Measurements from ENCODE around the gene GPC4.

Gene GPC4

GRCh38 chrX:133375615-133376340 lies 39.5 kb downstream of the GPC4 start:
- H3K9me3 ChIP-seq (ENCODE audit: insufficient read depth, low read length): no peaks in the 10 kb centered on the region
- no peaks in the 10 kb centered on the region for H3K27me3 ChIP-seq (ENCODE audit: insufficient read depth, insufficient read length)
- no peak overlapping the region for H3K4me3 ChIP-seq (ENCODE audit: insufficient read length, low read depth)
- H3K9ac ChIP-seq (ENCODE audit: insufficient read length, low read depth): no peak overlapping the region
- H3K36me3 ChIP-seq (ENCODE audit: insufficient read depth, insufficient read length, low read length): peaks cover 8% of the 10 kb centered on the region
- TF ChIP-seq ZNF274 (IDR thresholded peaks at IDR 0.05; ENCODE audit: low read depth, low read length) (no peak), SUZ12 (IDR thresholded peaks at IDR 0.05; ENCODE audit: extremely low read depth, insufficient read depth, insufficient read length) (no peak), YY1 (IDR thresholded peaks at IDR 0.05; ENCODE audit: insufficient read depth, insufficient read length) (no peak)
- DNase-seq (ENCODE audit: low read depth, low spot score): no peak
- no peaks in the 10 kb centered on the region for H3K4me1 ChIP-seq (ENCODE audit: insufficient read depth, insufficient read length)

- no peak for TF ChIP-seq ZNF274 (IDR thresholded peaks at IDR 0.05; ENCODE audit: low read depth, low read length)
- no peak for TF ChIP-seq SUZ12 (IDR thresholded peaks at IDR 0.05; ENCODE audit: extremely low read depth, insufficient read depth, insufficient read length)
- no peak for TF ChIP-seq YY1 (IDR thresholded peaks at IDR 0.05; ENCODE audit: insufficient read depth, insufficient read length)
- H3K4me1 ChIP-seq (ENCODE audit: insufficient read depth, insufficient read length): no peaks in the 10 kb centered on the region
- H3K36me3 ChIP-seq (ENCODE audit: insufficient read depth, insufficient read length, low read length): peaks cover 8% of the 10 kb centered on the region
- H3K27me3 ChIP-seq (ENCODE audit: insufficient read depth, insufficient read length): no peaks in the 10 kb centered on the region
- H3K4me3 ChIP-seq (ENCODE audit: insufficient read length, low read depth): no peak overlapping the region
- DNase-seq (ENCODE audit: low read depth, low spot score): no peak
- no peak overlapping the region for H3K9ac ChIP-seq (ENCODE audit: insufficient read length, low read depth)
- no peaks in the 10 kb centered on the region for H3K9me3 ChIP-seq (ENCODE audit: insufficient read depth, low read length)
Measured at GRCh38 chrX:133374874-133375387, 40.4 kb downstream of the GPC4 start.

GRCh38 chrX:133373386-133374079 lies 41.8 kb downstream of the GPC4 start:
- no peaks in the 10 kb centered on the region for H3K4me1 ChIP-seq (ENCODE audit: insufficient read depth, insufficient read length)
- TF ChIP-seq ZNF274 (IDR thresholded peaks at IDR 0.05; ENCODE audit: low read depth, low read length): no peak
- DNase-seq (ENCODE audit: low read depth, low spot score): no peak

GRCh38 chrX:133370696-133371275 lies 44.5 kb downstream of the GPC4 start:
- no peaks in the 10 kb centered on the region for H3K27me3 ChIP-seq (ENCODE audit: insufficient read depth, insufficient read length)
- no peak overlapping the region for H3K9ac ChIP-seq (ENCODE audit: insufficient read length, low read depth)
- no peak for DNase-seq (ENCODE audit: low read depth, low spot score)
- TF ChIP-seq SUZ12 (IDR thresholded peaks at IDR 0.05; ENCODE audit: extremely low read depth, insufficient read depth, insufficient read length) (no peak), YY1 (IDR thresholded peaks at IDR 0.05; ENCODE audit: insufficient read depth, insufficient read length) (no peak), ZNF274 (IDR thresholded peaks at IDR 0.05; ENCODE audit: low read depth, low read length) (no peak)
- no peak overlapping the region for H3K4me3 ChIP-seq (ENCODE audit: insufficient read length, low read depth)
- peaks cover 12% of the 10 kb centered on the region for H3K36me3 ChIP-seq (ENCODE audit: insufficient read depth, insufficient read length, low read length)
- H3K9me3 ChIP-seq (ENCODE audit: insufficient read depth, low read length): no peaks in the 10 kb centered on the region
- H3K4me1 ChIP-seq (ENCODE audit: insufficient read depth, insufficient read length): no peaks in the 10 kb centered on the region

More at GRCh38 chrX:133373386-133374079, 41.8 kb downstream of the GPC4 start:
- H3K9me3 ChIP-seq (ENCODE audit: insufficient read depth, low read length): no peaks in the 10 kb centered on the region
- H3K9ac ChIP-seq (ENCODE audit: insufficient read length, low read depth): no peak overlapping the region
- peaks cover 8% of the 10 kb centered on the region for H3K36me3 ChIP-seq (ENCODE audit: insufficient read depth, insufficient read length, low read length)
- H3K27me3 ChIP-seq (ENCODE audit: insufficient read depth, insufficient read length): no peaks in the 10 kb centered on the region
- H3K4me3 ChIP-seq (ENCODE audit: insufficient read length, low read depth): no peak overlapping the region

GRCh38 chrX:133369065-133369464 lies 46.2 kb downstream of the GPC4 start:
- H3K4me3 ChIP-seq (ENCODE audit: insufficient read length, low read depth): no peak overlapping the region
- H3K36me3 ChIP-seq (ENCODE audit: insufficient read depth, insufficient read length, low read length): peaks cover 12% of the 10 kb centered on the region
- H3K4me1 ChIP-seq (ENCODE audit: insufficient read depth, insufficient read length): no peaks in the 10 kb centered on the region
- TF ChIP-seq SUZ12 (IDR thresholded peaks at IDR 0.05; ENCODE audit: extremely low read depth, insufficient read depth, insufficient read length) (no peak), YY1 (IDR thresholded peaks at IDR 0.05; ENCODE audit: insufficient read depth, insufficient read length) (no peak), ZNF274 (IDR thresholded peaks at IDR 0.05; ENCODE audit: low read depth, low read length) (no peak)
- no peaks in the 10 kb centered on the region for H3K9me3 ChIP-seq (ENCODE audit: insufficient read depth, low read length)
- H3K9ac ChIP-seq (ENCODE audit: insufficient read length, low read depth): no peak overlapping the region
- DNase-seq (ENCODE audit: low read depth, low spot score): no peak
- H3K27me3 ChIP-seq (ENCODE audit: insufficient read depth, insufficient read length): no peaks in the 10 kb centered on the region

GRCh38 chrX:133366735-133367134 lies 48.6 kb downstream of the GPC4 start:
- TF ChIP-seq ZNF274 (IDR thresholded peaks at IDR 0.05; ENCODE audit: low read depth, low read length): no peak
- no peak for TF ChIP-seq YY1 (IDR thresholded peaks at IDR 0.05; ENCODE audit: insufficient read depth, insufficient read length)
- no peak for TF ChIP-seq SUZ12 (IDR thresholded peaks at IDR 0.05; ENCODE audit: extremely low read depth, insufficient read depth, insufficient read length)

More at GRCh38 chrX:133366735-133367134, 48.6 kb downstream of the GPC4 start:
- Histone ChIP-seq H3K9ac (ENCODE audit: insufficient read length, low read depth) (no peak overlapping the region), H3K36me3 (ENCODE audit: insufficient read depth, insufficient read length, low read length) (peaks cover 8% of the 10 kb centered on the region), H3K4me1 (ENCODE audit: insufficient read depth, insufficient read length) (no peaks in the 10 kb centered on the region), H3K27me3 (ENCODE audit: insufficient read depth, insufficient read length) (no peaks in the 10 kb centered on the region), H3K9me3 (ENCODE audit: insufficient read depth, low read length) (no peaks in the 10 kb centered on the region), H3K4me3 (ENCODE audit: insufficient read length, low read depth) (no peak overlapping the region)
- DNase-seq (ENCODE audit: low read depth, low spot score): no peak

All from NT2/D1 (cell line).